SW 1271 (cell line): Measurements from ENCODE around the gene SPTB.

Experiments
- DNase-seq, 2 experiments: peaks; one replicate each; lab custom pipeline; 2025; lab: John Stamatoyannopoulos, UW

Gene SPTB

DNA sequence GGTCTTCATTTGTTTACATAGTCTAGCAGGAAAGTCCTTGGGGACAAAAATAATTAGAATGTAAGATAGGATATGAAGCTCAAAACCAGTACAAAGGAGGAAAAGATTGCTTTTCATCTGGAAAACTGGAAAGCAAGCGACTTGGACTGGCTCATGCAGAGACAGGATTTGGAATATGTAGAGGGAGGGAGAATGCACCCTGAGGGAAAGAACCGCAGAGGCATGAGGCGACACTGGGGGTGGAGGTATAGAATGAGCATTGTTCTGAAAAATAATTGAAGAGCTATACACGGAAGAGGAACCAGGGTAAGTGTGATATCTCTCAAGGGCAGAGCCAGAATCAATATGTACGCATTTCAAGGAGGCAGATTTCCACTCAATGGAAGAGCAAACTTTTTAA is 90.0 kb downstream of the SPTB start:
- DNase-seq, result no peak

DNA sequence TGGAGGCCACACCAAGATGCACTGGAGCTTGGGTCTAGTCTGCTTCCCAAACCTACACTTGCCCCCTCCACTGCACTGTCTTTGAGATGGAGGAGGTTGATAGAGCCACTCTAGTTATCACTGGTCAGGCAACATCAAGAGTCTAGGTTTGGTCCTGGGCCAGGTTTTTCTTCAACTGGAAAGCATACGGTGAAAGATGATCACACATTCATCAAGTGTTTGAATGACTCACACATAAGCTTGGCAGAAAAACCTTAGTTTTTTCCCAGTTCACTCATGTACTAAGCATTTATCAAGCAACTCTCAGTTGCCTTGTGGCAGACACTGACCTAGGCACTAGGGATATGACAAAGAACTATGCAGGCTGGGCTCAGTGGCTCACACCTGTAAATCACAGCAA is 91.0 kb downstream of the SPTB start:
- peak in 1 of 2 experiments; percentile 45 for DNase-seq

DNA sequence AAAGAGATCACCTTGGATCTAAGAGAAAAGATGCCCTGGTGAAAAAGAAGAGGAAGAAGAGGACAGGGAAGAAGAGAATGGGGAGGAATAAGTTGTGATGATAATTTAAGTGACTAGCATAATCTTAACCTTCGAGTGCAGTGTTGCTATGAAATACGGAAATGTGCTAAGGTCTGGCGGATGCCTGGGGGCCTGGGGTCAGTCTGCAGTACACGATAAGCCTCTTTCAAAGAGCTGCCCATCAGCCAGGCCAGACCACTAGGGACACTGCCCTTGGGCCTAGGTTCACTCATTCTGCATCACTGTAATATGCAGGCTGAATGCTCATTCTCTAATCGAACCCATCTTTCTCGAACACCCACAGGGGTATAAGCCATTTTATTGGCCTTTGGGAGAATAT is 92.1 kb downstream of the SPTB start:
- no peak for DNase-seq

DNA sequence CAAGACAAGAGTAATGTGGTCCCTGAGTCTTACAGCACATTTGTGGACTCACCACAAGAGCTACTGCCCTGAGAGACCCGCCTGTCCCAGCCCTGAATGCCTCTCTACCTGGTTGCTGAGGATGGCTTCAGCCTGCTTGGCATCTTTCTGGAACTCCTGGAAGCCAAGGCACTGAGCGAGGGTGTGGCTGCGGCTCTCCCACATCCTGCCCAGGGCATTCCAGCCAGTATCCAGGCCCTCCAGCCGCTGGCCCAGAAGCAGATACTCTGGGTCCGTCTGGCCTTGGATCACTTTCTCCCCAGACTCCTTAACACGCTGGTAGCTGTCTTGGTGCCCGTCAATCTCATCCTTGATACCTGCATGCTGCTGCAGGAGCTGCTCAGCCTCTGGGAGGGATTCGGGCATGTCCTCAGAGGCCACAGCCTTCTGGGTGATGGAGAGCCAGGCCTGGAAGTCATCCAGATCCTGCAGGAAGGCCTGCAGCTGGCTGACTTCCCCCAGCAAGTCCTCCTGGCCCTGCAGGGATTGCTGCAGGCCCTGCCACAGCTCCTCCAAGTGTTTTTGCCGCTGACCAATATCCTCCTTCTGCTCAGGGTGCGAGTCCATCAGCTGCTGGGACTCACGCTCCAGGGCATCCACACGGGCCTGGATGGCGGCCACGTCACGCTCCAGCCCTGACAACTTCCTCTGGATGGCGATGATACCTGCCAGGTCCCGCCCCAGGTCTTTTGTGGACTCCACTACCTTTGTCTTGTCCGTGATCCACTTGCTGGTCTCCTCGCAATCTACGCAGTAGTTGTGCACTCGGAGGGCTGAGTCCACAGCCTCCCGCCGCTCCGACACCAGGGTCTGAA is 93.2 kb downstream of the SPTB start:
- DNase-seq, result no peak

DNA sequence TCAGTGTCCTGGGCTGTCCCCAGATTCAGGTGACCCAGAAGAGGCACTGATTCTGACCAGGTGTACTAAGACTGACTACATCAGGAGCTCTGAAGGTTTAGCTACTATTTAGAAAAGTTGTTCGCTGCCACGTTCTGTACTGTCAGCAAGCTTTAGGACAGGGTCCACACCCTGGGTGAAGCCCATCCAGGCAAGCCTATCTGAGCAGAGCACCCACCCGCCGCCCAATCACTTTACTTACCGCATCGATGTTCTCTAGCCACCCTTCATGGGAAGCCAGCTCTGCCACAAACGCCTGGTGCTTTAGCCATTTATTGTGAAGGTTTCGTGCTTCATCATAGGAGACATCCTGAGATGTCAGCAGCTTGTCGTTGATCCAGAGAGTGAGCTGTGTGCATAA is 95.7 kb downstream of the SPTB start:
- DNase-seq, result no peak

DNA sequence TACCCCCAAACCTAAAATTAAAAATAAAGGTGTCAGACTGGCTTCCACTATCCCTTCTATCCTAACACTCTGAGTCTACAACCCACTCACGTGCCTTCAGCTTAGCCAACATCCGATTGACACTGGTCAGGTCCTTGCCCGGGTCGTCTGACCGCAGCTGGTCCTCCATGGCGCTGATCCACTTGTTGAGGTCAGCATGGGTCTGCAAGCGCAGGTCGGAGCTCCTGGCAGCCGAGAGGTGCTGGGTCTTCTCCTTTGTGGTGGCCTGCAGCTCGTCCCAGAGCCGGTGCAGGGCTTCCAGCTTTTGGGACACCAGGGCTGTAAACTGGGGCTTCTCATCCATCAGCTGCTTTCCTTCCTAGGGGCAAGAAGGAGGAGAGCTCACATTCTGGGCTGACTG is 97.5 kb downstream of the SPTB start:
- DNase-seq, result no peak

DNA sequence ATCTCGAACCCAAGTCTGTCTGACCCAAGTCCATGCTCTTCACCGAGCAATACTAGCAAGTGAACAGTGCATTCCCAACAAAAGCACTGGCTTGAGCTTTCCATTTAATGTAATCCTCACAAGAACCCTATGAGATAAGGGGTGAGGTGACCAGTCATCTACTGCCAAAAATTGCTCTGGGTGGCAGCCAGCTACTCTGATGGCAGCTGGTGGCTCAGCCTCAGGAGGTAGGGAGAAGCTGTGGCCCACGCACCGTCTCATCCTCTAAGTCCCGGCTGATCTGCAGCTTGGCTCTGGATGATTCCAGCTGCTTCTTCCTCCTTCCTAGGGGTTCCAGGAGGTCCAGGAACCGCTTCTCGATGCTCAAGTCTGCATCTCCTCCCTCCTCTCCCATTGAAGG is 100.2 kb downstream of the SPTB start:
- no peak for DNase-seq

DNA sequence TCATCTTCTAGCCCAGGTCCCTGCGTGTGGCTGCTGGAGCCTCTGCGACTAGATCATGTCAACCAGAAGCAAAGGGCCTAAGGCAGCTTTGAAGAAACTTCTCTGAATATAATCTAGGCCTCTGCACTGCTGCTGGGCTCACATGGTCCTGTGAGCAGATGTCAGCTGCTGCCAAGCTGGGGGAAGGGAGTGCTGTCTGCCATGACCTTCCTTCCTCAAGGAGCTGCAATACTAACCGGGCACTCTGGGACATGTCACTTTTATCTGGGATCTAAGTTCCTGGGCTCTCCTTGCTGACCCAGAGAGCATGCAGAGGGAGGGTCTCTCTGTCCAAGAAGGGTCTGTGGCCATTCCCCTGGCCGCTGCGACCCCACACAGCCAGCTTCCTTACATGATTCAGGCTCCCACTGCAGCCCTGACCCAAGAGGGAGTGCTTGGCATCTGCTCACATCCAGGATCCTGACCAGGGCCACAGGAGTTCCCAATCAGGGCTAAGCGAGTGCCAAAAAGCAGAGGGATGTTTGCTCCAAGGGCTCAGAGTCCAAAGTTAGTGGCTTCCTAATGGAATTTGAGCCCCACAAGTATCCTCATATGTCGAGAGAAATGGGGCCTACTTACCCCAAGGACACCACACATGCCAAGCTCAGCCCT is 101.5 kb downstream of the SPTB start:
- DNase-seq, result no peak

DNA sequence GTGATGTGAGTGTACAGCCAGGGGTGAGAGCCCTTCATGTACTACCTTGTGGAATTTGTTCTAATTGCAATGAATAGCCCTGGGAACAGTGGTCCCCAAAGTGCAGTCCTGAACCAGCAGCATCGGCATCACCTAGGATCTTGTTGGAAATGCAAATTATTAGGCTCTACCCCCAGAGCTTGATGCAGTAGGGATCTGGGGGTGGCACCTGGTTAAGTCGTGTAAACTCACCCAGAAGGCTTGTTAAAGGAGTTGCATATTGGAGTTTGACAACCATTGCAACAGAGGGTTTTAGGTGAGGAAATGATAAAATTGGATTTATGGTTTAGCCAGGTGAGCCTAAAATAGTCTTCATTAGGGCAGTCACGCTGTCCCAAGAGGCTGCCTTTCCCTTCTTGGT is 102.2 kb downstream of the SPTB start:
- DNase-seq, result no peak

DNA sequence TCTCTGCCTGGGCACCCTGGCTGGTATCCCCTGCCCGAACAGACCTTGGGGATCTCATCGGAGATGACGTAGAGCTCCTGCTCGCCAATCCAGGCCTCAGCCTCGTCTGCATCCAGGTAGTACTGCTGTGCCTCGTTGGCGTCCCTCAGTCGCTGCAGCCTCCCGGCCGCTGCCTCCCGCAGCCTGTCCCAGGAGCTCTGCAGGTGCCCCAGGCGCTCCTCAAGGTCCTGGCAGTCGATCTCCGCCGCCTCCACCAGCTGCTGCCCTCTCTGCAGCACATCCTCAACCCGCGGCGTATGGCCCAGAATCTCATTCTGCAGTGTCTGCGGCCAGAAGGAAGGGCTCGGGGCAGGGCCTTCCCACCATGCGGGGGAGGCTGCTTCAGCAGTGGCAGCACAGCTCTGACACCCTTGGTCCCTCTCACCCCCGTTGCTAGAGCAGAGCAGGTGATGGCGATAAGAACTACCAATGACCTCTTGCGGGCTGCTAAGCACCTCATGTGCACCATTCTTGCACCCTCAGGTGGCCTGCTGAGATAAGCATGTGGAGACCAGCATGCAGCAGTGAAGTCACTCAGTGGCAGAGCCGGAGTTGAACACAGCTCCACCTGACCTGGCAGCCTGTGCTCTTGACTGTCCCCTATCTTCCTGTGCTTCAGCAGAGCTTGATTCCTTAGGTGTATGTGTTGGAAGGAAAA is 104.5 kb downstream of the SPTB start:
- DNase-seq, result no peak

DNA sequence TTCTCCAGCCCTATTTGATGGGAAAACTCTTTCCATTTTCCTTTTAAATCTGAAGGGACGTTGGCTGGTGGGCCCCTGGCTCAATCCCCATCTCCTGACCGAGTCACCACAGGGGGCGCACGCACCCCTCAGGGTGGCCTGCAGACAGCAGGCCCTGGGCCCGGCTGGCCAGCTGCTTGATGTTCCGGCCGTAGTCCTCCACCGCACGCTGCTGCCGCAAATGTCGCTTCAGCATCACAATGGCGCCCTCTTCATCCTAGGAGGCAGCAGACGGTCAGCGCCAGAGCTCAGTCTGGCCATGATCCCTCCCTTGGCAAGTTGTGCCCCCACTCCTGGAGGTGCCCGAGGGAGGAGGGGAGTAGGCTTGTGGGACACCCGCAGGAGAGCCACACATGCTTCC is 105.4 kb downstream of the SPTB start:
- no peak for DNase-seq

DNA sequence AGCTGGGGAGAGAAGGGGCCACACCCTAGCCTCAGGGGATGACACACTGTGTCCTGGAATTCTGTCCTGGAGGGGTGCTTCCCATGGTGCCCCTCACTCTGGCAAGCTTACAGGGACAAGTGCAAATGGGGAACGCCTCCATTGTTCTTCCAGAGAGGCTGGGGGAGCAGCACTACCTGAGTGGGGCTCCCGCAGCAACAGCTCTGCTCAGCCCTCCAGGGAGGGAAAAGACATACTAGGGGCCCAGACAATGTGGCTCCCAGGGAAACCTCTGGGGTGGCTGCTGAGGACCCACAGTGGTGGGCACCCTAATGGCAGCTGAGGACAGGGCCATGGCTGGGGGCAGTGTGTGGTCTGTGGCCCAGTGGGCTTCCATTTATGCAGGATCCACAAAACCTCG is 106.1 kb downstream of the SPTB start:
- no peak for DNase-seq

DNA sequence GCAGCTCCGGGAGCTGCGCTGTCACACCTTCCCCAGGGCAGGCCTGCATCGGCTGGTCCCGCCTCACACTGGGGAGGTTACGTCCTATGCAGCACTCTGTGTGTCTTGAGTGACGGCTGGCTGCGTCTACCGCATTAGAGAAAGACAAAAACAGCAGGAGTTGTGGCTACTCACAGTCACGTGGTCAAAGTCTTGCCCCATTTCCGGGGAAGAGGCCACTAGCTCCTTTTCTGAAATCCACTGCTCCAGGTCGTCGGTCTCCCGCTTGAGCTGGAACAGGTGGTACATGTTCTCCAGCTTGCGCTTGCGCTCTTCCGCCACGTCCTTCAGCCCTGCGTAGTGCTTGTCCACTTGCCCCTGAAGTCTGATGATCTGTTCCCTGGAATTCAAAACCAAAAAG is 106.7 kb downstream of the SPTB start:
- DNase-seq, result no peak

DNA sequence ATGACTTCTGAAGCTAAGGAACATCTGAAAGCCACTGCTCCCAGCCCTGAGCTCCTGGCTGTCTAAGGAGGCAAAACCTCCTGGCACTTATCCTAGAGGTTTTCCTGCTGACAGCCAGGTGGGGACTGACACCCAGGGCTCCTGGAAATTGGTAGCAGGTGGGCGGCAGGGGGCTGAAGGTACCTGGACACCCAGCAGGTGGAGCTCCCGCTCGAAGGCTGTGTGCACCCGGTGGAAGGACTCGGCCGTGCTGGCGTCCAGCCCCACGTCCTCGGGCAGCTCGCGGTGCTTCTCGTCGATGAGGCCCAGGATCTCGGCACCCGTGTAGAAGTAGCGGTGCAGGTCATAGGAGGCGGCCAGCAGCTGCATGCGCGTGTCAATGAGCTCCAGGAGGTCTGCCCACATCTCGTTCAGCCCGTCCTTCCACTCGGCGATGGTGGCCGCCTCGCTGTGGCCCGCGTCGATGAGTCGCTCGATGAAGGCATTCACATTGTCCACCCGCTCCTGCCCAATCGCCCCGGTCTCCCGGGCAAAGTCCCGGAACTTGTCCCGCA is 107.2 kb downstream of the SPTB start:
- no peak for DNase-seq

DNA sequence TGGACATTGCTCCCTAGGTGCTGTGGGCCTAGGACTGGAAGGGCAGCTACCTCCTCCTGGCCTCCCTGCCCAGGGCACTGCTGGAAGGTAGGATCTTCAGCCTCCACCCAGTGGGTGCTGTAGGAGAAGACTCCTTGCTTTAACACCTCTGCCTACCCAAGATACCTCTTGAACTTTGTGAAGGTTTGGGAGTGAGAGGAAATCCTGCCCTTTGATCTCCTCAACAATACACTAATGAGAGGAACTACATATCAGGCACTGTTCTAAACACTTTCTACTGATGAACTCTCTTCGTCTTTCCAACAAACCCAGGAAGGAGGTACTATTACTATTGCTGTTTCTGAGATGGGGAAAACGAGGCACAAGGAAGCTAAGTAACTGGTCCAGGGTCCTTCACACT is 108.5 kb downstream of the SPTB start:
- DNase-seq, result no peak

DNA sequence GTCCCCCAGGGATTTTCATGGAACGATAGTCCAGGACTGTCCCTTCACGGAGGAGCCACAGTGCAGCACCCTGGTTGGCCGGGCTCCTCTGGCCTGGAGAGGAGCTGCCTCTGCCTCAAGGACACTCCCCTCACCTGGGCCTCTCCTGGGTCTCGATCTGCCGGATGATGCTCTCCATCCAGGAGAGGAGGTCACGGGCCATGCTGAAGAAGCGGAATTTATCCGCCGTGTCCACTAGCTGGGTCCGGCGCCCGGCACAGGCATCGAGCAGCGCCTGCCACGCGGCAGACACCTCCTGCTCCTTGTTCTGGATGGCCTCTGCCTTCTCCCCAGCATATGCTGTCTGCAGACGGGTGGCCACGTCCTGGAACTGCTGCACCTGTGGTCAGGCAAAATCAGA is 109.0 kb downstream of the SPTB start:
- no peak for DNase-seq

DNA sequence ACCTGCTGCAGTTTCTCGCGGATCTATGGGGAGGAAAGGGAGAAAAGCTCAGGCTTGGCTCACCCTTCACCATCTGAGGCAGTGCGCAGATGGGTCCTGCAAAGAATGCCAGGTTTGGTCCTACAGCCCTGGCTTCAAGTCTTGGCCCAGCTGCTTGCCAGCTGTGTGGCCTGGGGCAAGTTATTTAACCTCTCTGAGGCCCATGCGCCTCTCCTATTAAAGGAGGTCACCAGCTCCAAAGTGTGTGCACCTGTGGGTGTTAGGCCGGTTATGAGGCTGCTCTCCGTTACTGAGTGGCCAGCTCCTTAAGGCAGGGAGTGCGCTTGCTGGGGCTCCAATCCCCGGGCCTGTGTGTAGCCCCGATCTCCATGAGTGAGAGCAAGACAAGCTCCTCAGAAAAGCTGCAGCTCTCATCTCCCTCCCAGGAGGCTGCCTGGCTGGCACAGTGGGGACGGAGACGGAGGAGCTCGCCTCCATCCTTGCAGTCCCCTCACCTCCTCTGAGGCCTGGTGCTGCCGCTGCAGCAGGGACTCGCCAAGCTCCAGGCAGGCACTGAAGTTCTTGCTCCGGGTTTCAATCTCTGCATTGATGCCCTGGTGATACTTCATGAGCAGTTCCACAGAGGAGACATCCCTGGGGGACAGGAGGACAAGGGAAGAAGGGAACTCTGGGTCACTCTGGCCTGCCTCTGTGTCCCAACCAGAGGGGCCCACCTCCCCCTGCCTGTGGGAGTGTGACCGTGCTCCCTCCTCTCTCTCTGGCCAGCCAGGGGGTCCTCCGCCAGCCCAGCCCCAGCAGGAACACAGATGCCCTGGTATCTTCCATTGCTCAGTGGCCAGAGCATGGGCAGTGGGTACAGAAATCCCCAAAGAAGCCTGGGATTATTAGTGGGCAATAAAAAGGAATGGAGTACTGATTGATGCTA is 110.3 kb downstream of the SPTB start:
- no peak for DNase-seq

DNA sequence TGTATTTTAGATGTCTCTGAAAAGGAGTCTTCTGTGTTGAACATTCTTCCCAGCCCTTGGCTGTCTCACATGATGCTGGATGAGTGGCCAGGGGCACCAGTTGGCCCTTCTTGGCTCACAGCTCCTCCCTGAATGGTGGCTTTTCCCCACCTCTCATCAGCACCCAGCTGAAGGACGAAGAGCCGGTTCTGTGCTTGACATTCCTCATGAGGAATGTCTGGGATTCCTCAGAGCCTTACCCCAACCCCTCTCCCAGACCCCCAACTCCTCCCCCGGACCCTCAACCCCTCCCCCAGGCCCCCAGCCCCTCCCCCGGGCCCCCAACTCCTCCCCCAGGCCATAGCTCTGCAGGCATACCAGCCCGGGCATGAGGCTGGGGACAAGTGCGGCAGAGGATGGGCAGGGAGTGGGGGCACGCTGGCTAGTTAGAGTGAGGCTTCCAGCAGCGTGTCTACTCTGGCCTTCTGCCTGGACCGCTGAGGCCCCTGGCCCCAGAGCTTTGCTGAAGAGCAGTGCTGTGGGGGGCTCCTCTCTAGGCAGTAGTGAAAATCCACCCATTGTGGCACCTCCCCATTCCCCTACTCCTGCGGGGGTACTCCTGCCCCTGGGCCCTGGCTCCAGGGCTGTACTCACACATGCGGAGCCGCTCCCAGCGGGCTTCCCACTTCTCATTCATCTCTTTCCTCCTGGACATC is 111.2 kb downstream of the SPTB start:
- no peak for DNase-seq

DNA sequence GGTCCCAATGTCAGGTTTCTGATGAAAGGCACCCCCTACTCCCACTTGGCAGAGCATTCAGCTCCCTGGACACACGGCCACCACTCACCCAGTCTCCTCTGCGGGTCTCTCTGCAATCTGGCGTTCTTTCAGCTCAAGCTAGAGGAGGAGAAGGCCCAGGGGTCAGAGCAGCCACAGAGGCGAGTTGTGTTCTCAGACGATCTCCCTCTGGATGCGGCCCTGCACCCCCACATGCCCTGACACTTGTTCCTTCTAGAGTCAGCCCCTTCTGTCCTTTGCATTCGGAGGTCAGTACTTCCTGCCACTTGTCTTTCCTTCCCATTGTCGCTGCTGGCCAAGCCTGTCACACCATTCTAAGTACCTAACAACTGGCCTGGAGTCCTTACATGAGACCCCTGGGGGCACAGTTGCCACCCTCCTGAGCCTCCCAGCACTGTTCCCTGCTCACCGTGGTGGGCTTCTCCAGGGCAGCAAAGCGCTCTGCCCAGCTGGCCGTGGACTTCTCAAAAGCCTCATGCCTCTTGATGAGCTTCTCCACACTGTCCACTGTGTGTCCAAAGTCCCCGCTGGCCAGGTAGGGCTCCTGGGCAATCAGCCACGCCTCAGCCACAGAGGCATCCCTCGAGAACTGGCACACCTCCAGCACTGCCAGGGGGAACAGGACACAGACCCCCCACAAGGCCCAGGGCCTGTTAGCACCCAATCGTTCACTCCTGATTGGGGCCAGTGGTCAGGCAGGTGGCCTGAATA is 112.3 kb downstream of the SPTB start:
- no peak for DNase-seq

DNA sequence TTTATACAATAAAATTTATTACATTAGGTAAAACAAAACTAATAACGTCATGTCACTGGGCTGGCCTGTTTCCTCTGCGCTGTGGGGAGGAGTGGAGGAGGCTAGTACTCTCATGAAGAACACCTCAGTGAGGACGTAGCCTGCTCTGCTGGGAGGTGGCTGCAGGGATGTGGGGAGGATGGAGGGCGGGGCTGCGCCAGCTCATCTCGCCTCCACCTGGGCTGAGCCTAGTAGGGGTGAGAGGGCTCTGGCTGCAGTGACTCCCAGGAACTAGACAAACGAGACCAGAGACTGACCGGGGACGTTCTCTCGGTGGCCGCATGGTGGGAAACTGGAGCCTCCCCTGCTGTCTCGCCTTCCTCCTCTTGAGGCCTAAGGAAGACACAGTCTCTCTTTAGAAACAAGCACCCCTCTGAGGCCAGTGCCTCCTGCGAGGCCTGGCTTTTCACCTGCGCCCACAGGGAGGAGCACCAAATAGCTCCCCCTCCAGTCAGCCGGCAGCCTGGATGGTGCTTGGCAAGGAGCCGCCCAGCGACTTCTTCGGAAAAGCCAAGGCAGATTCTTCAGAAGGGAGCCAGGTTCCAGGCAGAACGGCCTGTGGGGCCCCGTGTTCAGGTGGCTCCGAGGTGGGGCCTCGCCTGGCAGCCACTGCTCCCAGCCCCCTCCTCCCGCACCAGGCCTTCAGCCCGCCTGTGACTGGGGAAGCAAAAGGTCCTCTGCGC is 113.1 kb downstream of the SPTB start:
- no peak for DNase-seq
